ENCODE measurements around the gene RAB5IF. TPM values are rescaled to one million over a fixed set of nuclear protein-coding genes. Genes with fewer than 3 reads are reported as not detected.
A peak's percentile ranks its signal among the peaks of the same experiment; 100 is the strongest.
"Not testable (repeated sequence)": the region's sequence is repeated elsewhere in the genome, so short reads cannot be mapped to it uniquely, and the experiment has no call there.

The RAB5IF gene
- total and polyA plus RNA-seq, 4 donors: 43.2 to 202 (median 104) TPM

DNA sequence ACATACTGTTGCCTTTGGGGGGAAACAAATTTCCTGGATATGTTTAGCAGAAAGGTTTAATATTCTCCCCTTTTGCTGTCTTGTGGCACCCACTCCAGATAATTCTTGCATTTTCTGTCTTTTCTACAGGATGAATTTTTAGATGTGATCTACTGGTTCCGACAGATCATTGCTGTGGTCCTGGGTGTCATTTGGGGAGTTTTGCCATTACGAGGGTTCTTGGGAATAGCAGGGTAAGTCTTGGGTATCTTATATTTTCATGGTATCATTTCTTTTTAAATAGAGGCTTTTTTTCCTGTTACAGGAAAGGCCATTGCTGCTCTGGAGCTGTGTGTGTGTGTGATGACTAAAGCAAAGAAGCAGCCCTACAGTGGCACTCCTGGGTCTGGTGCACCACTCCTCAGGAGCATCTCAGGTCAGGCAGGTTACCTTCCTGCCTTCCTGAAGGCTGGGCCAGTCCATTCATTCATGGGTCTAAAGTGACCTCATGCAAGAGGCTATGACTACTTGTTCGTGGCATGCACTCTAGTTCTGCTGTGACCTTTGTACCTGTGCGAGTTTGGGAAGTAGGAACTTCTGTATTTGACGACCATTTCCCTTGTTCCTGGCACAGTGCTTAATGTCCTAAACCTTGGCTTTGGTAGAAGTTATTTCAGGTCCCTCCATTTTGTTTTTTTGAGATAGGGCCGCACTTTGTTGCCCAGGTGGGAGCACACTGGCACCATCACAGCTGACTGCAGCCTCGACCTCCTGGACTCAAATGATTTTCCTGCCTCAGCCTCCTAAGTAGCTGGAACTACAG lies 2.2 kb downstream of the RAB5IF start:
- no peak for ATAC-seq (ENCODE audit: insufficient read depth, low FRiP score)
- H3K4me1 ChIP-seq (ENCODE audit: control insufficient read depth in 5 of 5, insufficient read depth in 5 of 5, low read length in 5 of 5): peaks cover 0 to 13% (median 0%) of the 10 kb centered on the region in 5 donors
- H3K27me3 ChIP-seq (ENCODE audit: control insufficient read depth in 3 of 3, insufficient read depth in 3 of 3, low read length in 2 of 3): no peaks in the 10 kb centered on the region
- DNase-seq: no peak
- no peaks in the 10 kb centered on the region for H3K9me3 ChIP-seq (ENCODE audit: control insufficient read depth in 4 of 4, insufficient read depth in 3 of 4, low read length in 3 of 4)
- TF ChIP-seq, protein P1, sequence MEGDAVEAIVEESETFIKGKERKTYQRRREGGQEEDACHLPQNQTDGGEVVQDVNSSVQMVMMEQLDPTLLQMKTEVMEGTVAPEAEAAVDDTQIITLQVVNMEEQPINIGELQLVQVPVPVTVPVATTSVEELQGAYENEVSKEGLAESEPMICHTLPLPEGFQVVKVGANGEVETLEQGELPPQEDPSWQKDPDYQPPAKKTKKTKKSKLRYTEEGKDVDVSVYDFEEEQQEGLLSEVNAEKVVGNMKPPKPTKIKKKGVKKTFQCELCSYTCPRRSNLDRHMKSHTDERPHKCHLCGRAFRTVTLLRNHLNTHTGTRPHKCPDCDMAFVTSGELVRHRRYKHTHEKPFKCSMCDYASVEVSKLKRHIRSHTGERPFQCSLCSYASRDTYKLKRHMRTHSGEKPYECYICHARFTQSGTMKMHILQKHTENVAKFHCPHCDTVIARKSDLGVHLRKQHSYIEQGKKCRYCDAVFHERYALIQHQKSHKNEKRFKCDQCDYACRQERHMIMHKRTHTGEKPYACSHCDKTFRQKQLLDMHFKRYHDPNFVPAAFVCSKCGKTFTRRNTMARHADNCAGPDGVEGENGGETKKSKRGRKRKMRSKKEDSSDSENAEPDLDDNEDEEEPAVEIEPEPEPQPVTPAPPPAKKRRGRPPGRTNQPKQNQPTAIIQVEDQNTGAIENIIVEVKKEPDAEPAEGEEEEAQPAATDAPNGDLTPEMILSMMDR (IDR thresholded peaks at IDR 0.05; ENCODE audit: control extremely low read depth, extremely low read depth): no peak
- WGBS, 2 donors: 67 to 77% methylated on average over 7 of the region's 7 CpGs
- peak overlapping the region in 1 of 2 donors; percentile 26 for H3K27ac ChIP-seq (ENCODE audit: low read depth in 1 of 2, low read length in 1 of 2)
- H3K4me3 ChIP-seq: no peak overlapping the region
- no peak overlapping the region for H3K9ac ChIP-seq (ENCODE audit: insufficient read depth in 1 of 2, low read length in 2 of 2)
- peaks cover 19 to 29% (median 22%) of the 10 kb centered on the region in 4 donors for H3K36me3 ChIP-seq (ENCODE audit: control insufficient read depth in 4 of 4, insufficient read depth in 4 of 4, low read length in 4 of 4)

DNA sequence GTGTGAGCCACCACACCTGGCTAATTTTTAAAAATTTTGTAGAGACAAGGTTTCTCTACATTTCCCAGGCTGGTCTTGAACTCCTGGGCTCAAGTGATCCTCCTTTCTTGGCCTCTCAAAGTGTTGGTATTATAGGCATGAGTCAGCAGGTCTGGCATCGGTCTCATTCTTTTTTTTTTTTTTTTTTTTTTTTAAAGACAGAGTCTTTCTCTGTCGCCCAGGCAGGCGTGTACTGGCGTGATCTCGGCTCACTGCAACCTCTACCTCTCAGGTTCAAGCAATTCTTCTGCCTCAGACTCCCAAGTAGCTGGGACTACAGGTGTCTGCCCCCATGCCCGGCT lies 2.8 kb downstream of the RAB5IF start:
- not testable (repeated sequence) for DNase-seq; H3K9ac ChIP-seq (ENCODE audit: insufficient read depth in 1 of 2, low read length in 2 of 2); H3K4me3 ChIP-seq; ATAC-seq (ENCODE audit: insufficient read depth, low FRiP score); H3K9me3 ChIP-seq (ENCODE audit: control insufficient read depth in 4 of 4, insufficient read depth in 3 of 4, low read length in 3 of 4); H3K27ac ChIP-seq (ENCODE audit: low read depth in 1 of 2, low read length in 1 of 2); H3K27me3 ChIP-seq (ENCODE audit: control insufficient read depth in 3 of 3, insufficient read depth in 3 of 3, low read length in 2 of 3)
- H3K36me3 ChIP-seq (ENCODE audit: control insufficient read depth in 4 of 4, insufficient read depth in 4 of 4, low read length in 4 of 4): peaks cover 19 to 33% (median 24%) of the 10 kb centered on the region in 4 donors
- peaks cover 0 to 13% (median 0%) of the 10 kb centered on the region in 5 donors for H3K4me1 ChIP-seq (ENCODE audit: control insufficient read depth in 5 of 5, insufficient read depth in 5 of 5, low read length in 5 of 5)
- 79 to 88% methylated on average over 6 of the region's 6 CpGs for WGBS, 2 donors

DNA sequence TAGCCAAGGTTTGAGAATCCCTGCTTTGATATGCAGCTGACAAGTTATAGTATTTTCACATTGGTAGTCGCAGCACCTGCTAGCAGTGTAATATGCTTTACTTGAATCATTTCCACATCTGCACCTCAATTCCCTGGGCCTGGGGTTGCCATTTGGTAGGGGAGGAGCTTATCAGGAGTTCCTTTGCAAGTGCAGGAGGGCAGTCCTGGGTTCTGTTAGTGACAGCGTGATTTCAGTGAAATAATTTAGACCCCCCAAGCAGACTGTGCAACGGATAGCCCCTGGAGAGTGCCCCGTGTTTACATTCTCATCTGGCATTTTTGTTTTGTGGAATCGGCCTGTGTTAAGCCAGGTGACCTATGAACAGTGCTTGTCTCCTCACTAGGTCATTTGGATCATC lies 6.0 kb downstream of the RAB5IF start:
- DNase-seq (no peak), ATAC-seq (ENCODE audit: insufficient read depth, low FRiP score) (no peak)
- 85 to 91% methylated on average over 5 of the region's 5 CpGs for WGBS, 2 donors
- Histone ChIP-seq H3K4me1 (ENCODE audit: control insufficient read depth in 5 of 5, insufficient read depth in 5 of 5, low read length in 5 of 5) (peaks cover 0 to 6% (median 0%) of the 10 kb centered on the region in 5 donors), H3K36me3 (ENCODE audit: control insufficient read depth in 4 of 4, insufficient read depth in 4 of 4, low read length in 4 of 4) (peaks cover 19 to 54% (median 25%) of the 10 kb centered on the region in 4 donors), H3K27ac (ENCODE audit: low read depth in 1 of 2, low read length in 1 of 2) (no peak overlapping the region), H3K9ac (ENCODE audit: insufficient read depth in 1 of 2, low read length in 2 of 2) (no peak overlapping the region), H3K9me3 (ENCODE audit: control insufficient read depth in 4 of 4, insufficient read depth in 3 of 4, low read length in 3 of 4) (no peaks in the 10 kb centered on the region), H3K27me3 (ENCODE audit: control insufficient read depth in 3 of 3, insufficient read depth in 3 of 3, low read length in 2 of 3) (no peaks in the 10 kb centered on the region), H3K4me3 (no peak overlapping the region)
- TF ChIP-seq, protein P1 (IDR thresholded peaks at IDR 0.05; ENCODE audit: control extremely low read depth, extremely low read depth): no peak

DNA sequence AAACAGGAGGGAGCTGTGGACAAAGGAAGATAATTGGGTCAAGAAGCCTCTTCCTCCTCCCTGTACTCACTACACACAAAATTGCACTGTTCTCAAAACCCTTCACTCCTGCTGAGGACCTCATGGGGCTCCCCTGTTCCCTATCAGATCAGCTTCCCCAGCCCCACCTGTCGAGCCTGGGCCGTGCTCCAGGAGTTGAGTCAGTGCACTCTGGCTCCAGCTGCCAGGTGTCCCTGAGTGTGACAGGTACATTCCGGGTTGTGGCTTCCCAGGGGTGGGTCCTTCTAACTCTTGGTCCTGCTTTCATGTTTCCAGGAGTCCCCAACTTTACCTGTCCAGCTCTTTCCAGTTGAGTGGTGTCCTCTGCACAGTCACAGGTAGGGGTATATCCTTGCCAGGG lies 8.4 kb downstream of the RAB5IF start:
- TF ChIP-seq, protein P1 (IDR thresholded peaks at IDR 0.05; ENCODE audit: control extremely low read depth, extremely low read depth): no peak
- no peak overlapping the region for H3K9ac ChIP-seq (ENCODE audit: insufficient read depth in 1 of 2, low read length in 2 of 2)
- no peaks in the 10 kb centered on the region for H3K9me3 ChIP-seq (ENCODE audit: control insufficient read depth in 4 of 4, insufficient read depth in 3 of 4, low read length in 3 of 4)
- ATAC-seq (ENCODE audit: insufficient read depth, low FRiP score) (no peak), DNase-seq (no peak)
- 64 to 83% methylated on average over 3 of the region's 3 CpGs for WGBS, 2 donors
- peaks cover 14 to 47% (median 17%) of the 10 kb centered on the region in 4 donors for H3K36me3 ChIP-seq (ENCODE audit: control insufficient read depth in 4 of 4, insufficient read depth in 4 of 4, low read length in 4 of 4)
- no peaks in the 10 kb centered on the region for H3K27me3 ChIP-seq (ENCODE audit: control insufficient read depth in 3 of 3, insufficient read depth in 3 of 3, low read length in 2 of 3)
- H3K4me1 ChIP-seq (ENCODE audit: control insufficient read depth in 5 of 5, insufficient read depth in 5 of 5, low read length in 5 of 5): peaks cover 0 to 1% (median 0%) of the 10 kb centered on the region in 5 donors
- H3K27ac ChIP-seq (ENCODE audit: low read depth in 1 of 2, low read length in 1 of 2): peak overlapping the region in 1 of 2 donors; percentile 26
- H3K4me3 ChIP-seq: no peak overlapping the region
